ENCODE results near the gene HAT1.

Gene HAT1

DNA sequence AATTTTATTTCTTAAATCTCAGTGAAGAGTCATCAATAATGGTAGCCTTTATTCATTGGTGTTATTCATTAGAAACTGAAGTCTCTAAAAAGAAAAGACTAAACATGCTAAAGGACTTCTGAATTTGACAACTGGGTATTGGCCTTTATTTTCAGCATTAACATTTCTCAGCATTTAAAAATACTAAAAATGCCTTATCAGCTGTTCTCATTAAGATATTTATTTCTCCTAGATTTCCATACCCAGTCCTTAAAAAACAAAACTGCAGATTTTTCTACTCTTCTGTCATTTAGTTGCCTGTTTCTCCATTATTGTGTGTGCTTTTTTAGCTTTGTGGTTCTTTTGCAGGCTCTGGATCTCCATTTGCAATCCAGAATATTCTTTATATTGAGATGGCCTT lies 46.2 kb downstream of the HAT1 start:
- TF ChIP-seq TOX (CRISPR knock-in tag; IDR thresholded peaks at IDR 0.05; ENCODE audit: borderline replicate concordance) (no peak), GLIS3 (CRISPR knock-in tag; IDR thresholded peaks at IDR 0.05) (no peak), ZFP30 (CRISPR knock-in tag; IDR thresholded peaks at IDR 0.05) (no peak), ZNF8 (CRISPR knock-in tag; IDR thresholded peaks at IDR 0.05) (no peak), ZNF70 (CRISPR knock-in tag; IDR thresholded peaks at IDR 0.05) (no peak), ARNTL (CRISPR knock-in tag; IDR thresholded peaks at IDR 0.05; ENCODE audit: borderline replicate concordance, low read depth) (no peak), ISL1 (CRISPR knock-in tag; IDR thresholded peaks at IDR 0.05) (no peak), BACH2 (CRISPR knock-in tag; IDR thresholded peaks at IDR 0.05; ENCODE audit: borderline replicate concordance) (no peak), ESRRG (CRISPR knock-in tag; IDR thresholded peaks at IDR 0.05) (no peak), ZNF565 (CRISPR knock-in tag; conservative IDR thresholded peaks at IDR 0.05; ENCODE audit: low read depth) (no peak), PPARA (CRISPR knock-in tag; IDR thresholded peaks at IDR 0.05; ENCODE audit: borderline replicate concordance) (no peak), SNAI2 (CRISPR knock-in tag; IDR thresholded peaks at IDR 0.05) (no peak), CSDC2 (CRISPR knock-in tag; IDR thresholded peaks at IDR 0.05) (no peak), RARB (CRISPR knock-in tag; IDR thresholded peaks at IDR 0.05) (no peak)
- TF ChIP-seq, protein P1, sequence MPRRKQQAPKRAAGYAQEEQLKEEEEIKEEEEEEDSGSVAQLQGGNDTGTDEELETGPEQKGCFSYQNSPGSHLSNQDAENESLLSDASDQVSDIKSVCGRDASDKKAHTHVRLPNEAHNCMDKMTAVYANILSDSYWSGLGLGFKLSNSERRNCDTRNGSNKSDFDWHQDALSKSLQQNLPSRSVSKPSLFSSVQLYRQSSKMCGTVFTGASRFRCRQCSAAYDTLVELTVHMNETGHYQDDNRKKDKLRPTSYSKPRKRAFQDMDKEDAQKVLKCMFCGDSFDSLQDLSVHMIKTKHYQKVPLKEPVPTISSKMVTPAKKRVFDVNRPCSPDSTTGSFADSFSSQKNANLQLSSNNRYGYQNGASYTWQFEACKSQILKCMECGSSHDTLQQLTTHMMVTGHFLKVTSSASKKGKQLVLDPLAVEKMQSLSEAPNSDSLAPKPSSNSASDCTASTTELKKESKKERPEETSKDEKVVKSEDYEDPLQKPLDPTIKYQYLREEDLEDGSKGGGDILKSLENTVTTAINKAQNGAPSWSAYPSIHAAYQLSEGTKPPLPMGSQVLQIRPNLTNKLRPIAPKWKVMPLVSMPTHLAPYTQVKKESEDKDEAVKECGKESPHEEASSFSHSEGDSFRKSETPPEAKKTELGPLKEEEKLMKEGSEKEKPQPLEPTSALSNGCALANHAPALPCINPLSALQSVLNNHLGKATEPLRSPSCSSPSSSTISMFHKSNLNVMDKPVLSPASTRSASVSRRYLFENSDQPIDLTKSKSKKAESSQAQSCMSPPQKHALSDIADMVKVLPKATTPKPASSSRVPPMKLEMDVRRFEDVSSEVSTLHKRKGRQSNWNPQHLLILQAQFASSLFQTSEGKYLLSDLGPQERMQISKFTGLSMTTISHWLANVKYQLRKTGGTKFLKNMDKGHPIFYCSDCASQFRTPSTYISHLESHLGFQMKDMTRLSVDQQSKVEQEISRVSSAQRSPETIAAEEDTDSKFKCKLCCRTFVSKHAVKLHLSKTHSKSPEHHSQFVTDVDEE (CRISPR knock-in tag; IDR thresholded peaks at IDR 0.05), result no peak
- TF ChIP-seq, protein P2, sequence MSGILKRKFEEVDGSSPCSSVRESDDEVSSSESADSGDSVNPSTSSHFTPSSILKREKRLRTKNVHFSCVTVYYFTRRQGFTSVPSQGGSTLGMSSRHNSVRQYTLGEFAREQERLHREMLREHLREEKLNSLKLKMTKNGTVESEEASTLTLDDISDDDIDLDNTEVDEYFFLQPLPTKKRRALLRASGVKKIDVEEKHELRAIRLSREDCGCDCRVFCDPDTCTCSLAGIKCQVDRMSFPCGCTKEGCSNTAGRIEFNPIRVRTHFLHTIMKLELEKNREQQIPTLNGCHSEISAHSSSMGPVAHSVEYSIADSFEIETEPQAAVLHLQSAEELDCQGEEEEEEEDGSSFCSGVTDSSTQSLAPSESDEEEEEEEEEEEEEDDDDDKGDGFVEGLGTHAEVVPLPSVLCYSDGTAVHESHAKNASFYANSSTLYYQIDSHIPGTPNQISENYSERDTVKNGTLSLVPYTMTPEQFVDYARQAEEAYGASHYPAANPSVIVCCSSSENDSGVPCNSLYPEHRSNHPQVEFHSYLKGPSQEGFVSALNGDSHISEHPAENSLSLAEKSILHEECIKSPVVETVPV (CRISPR knock-in tag; IDR thresholded peaks at IDR 0.05), result no peak
- TF ChIP-seq, protein P3, sequence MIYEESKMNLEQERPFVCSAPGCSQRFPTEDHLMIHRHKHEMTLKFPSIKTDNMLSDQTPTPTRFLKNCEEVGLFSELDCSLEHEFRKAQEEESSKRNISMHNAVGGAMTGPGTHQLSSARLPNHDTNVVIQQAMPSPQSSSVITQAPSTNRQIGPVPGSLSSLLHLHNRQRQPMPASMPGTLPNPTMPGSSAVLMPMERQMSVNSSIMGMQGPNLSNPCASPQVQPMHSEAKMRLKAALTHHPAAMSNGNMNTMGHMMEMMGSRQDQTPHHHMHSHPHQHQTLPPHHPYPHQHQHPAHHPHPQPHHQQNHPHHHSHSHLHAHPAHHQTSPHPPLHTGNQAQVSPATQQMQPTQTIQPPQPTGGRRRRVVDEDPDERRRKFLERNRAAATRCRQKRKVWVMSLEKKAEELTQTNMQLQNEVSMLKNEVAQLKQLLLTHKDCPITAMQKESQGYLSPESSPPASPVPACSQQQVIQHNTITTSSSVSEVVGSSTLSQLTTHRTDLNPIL (CRISPR knock-in tag; IDR thresholded peaks at IDR 0.05; ENCODE audit: low read depth), result no peak
- TF ChIP-seq, protein P4, sequence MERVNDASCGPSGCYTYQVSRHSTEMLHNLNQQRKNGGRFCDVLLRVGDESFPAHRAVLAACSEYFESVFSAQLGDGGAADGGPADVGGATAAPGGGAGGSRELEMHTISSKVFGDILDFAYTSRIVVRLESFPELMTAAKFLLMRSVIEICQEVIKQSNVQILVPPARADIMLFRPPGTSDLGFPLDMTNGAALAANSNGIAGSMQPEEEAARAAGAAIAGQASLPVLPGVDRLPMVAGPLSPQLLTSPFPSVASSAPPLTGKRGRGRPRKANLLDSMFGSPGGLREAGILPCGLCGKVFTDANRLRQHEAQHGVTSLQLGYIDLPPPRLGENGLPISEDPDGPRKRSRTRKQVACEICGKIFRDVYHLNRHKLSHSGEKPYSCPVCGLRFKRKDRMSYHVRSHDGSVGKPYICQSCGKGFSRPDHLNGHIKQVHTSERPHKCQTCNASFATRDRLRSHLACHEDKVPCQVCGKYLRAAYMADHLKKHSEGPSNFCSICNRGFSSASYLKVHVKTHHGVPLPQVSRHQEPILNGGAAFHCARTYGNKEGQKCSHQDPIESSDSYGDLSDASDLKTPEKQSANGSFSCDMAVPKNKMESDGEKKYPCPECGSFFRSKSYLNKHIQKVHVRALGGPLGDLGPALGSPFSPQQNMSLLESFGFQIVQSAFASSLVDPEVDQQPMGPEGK (CRISPR knock-in tag; IDR thresholded peaks at IDR 0.05; ENCODE audit: borderline replicate concordance), result no peak
- TF ChIP-seq, protein P5, sequence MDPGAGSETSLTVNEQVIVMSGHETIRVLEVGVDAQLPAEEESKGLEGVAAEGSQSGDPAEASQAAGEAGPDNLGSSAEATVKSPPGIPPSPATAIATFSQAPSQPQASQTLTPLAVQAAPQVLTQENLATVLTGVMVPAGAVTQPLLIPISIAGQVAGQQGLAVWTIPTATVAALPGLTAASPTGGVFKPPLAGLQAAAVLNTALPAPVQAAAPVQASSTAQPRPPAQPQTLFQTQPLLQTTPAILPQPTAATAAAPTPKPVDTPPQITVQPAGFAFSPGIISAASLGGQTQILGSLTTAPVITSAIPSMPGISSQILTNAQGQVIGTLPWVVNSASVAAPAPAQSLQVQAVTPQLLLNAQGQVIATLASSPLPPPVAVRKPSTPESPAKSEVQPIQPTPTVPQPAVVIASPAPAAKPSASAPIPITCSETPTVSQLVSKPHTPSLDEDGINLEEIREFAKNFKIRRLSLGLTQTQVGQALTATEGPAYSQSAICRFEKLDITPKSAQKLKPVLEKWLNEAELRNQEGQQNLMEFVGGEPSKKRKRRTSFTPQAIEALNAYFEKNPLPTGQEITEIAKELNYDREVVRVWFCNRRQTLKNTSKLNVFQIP (CRISPR knock-in tag; IDR thresholded peaks at IDR 0.05; ENCODE audit: borderline replicate concordance, low read depth), result no peak
- ATAC-seq, result no peak

DNA sequence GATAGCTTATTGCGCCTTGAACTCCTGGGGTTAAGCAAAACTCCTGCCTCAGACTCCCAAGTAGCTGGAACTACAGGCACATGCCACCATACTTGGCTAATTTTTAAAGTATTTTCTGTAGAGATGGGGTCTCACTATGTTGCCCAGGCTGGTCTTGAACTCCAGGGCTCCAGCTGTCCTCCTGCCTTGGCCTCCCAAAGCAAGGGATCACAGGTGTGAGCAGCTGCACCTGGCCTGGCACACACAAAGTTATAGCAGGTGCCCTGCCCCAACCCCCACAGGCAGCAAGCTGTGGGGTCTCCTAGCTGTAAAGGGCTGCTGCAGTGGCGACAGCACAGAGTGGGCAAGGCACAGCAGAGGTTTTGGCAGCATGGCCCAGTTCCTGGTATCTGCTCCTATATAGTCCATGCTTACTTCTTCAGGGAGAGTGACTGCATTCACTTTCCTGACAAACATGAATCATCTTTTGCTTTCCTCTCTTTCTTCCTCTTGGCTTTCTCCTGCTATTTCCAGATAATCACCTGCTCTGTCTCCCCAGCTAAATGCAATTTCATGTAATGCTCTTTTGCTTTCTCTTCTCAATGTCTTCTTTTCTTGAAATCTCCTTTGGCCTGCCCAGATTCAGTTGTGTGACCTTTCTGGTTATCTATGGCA lies 50.2 kb downstream of the HAT1 start:
- no peak for ATAC-seq

More for the DNA sequence above, 50.2 kb downstream of the HAT1 start:
- TF ChIP-seq TCF4 (CRISPR knock-in tag; IDR thresholded peaks at IDR 0.05; ENCODE audit: borderline replicate concordance) (no peak), SNAI2 (CRISPR knock-in tag; IDR thresholded peaks at IDR 0.05) (no peak), ZFP3 (CRISPR knock-in tag; IDR thresholded peaks at IDR 0.05) (no peak), RARB (CRISPR knock-in tag; IDR thresholded peaks at IDR 0.05) (no peak)
- TF ChIP-seq, protein P3 (CRISPR knock-in tag; IDR thresholded peaks at IDR 0.05; ENCODE audit: low read depth), result no peak
- TF ChIP-seq, protein P1 (CRISPR knock-in tag; IDR thresholded peaks at IDR 0.05), result no peak
